ENCODE results near the gene KRTAP12-1.

- no peak for TF ChIP-seq EZH2 (IDR thresholded peaks at IDR 0.05; ENCODE audit: low read length, missing control alignments)
- TF ChIP-seq CTCF (conservative IDR thresholded peaks at IDR 0.05 in 1 of 2, IDR thresholded peaks at IDR 0.05 in 1 of 2; ENCODE audit: low read depth in 1 of 2, low read length in 2 of 2), result no peak
Observed at GRCh38 chr21:44720170-44720569, 38.2 kb upstream of the KRTAP12-1 start.

Data from fibroblast of lung (primary cell).